Mesendoderm (in vitro differentiated cells): ENCODE data around the gene HADH.

Experiments used
- DNase-seq: peaks from one replicate; pipeline ENCODE4 v3.0.0; 2013
- H2AK5ac ChIP-seq: 2 replicates; pipeline ENCODE4 v1.6.1; 2013; ENCODE audit warnings: low read length, inconsistent platforms
- H2BK120ac ChIP-seq: 2 replicates; pipeline ENCODE4 v1.6.1; 2013; ENCODE audit warnings: low read depth, mild to moderate bottlenecking, low read length, moderate library complexity, mixed read lengths
- H2BK15ac ChIP-seq: replicated peaks from 2 replicates; pipeline ENCODE4 v1.6.1; 2013; ENCODE audit warnings: low read depth, mild to moderate bottlenecking, moderate library complexity
- H2BK5ac ChIP-seq: 2 replicates; pipeline ENCODE4 v1.6.1; 2013; ENCODE audit warnings: low read length, inconsistent platforms
- H3K18ac ChIP-seq: 2 replicates; pipeline ENCODE4 v1.6.1; 2013; ENCODE audit warnings: mild to moderate bottlenecking, low read length, mixed read lengths
- H3K23ac ChIP-seq: one replicate; pipeline ENCODE4 v1.6.1; 2013; ENCODE audit warnings: low read length
- H3K27ac ChIP-seq: 2 replicates; pipeline ENCODE4 v1.5.1; 2013; ENCODE audit warnings: low read depth, mild to moderate bottlenecking, inconsistent platforms, low read length, moderate library complexity
- H3K27me3 ChIP-seq: 2 replicates; pipeline ENCODE4 v1.6.1; 2013; ENCODE audit warnings: low read length, control low read depth, mild to moderate bottlenecking, inconsistent platforms; ENCODE audit not compliant: insufficient read depth, poor library complexity
- H3K36me3 ChIP-seq: 2 replicates; pipeline ENCODE4 v1.6.1; 2013; ENCODE audit warnings: low read length, inconsistent platforms; ENCODE audit not compliant: control insufficient read depth, insufficient read depth
- H3K4ac ChIP-seq: one replicate; pipeline ENCODE4 v1.6.1; 2013; ENCODE audit warnings: low read depth, mild to moderate bottlenecking, low read length, moderate library complexity
- H3K4me1 ChIP-seq: 2 replicates; pipeline ENCODE4 v1.6.1; 2013; ENCODE audit warnings: low read depth, low read length, inconsistent platforms; ENCODE audit not compliant: control insufficient read depth
- H3K4me2 ChIP-seq: 2 replicates; pipeline ENCODE4 v1.6.1; 2013; ENCODE audit warnings: low read length
- H3K4me3 ChIP-seq: 2 replicates; pipeline ENCODE4 v1.5.1; 2013; ENCODE audit warnings: mild to moderate bottlenecking, low read length
- H3K56ac ChIP-seq: one replicate; pipeline ENCODE4 v1.6.1; 2013; ENCODE audit warnings: low read length
- H3K79me1 ChIP-seq: 2 replicates; pipeline ENCODE4 v1.6.1; 2013; ENCODE audit warnings: low read length, inconsistent platforms
- H3K79me2 ChIP-seq: 2 replicates; pipeline ENCODE4 v1.6.1; 2013; ENCODE audit warnings: mild to moderate bottlenecking, low read length; ENCODE audit not compliant: control insufficient read depth, insufficient read depth
- H3K9ac ChIP-seq: 2 replicates; pipeline ENCODE4 v1.6.1; 2013; ENCODE audit warnings: low read length, inconsistent platforms
- H4K5ac ChIP-seq: one replicate; pipeline ENCODE4 v1.6.1; 2013; ENCODE audit warnings: low read length
- H4K8ac ChIP-seq: one replicate; pipeline ENCODE4 v1.6.1; 2013; ENCODE audit warnings: low read depth, mild to moderate bottlenecking, control low read depth, low read length, moderate library complexity
- WGBS: extraction: QIAGEN DNeasy Blood & Tissue Kit; methylation state at CpG from one replicate; pipeline ENCODE4 v1.1.7; 2013; ENCODE audit warnings: low lambda C conversion rate, missing lambda C conversion rate; ENCODE audit not compliant: insufficient coverage; ENCODE audit errors: extremely low coverage; 5-methylcytosine and 5-hydroxymethylcytosine counted together

The HADH gene

GRCh38 chr4:108013955-108014354 is 24.3 kb downstream of the HADH start:
- peaks cover 1% of the 10 kb centered on the region for H3K36me3 ChIP-seq
- no peak overlapping the region for H4K8ac ChIP-seq
- no peak overlapping the region for H3K18ac ChIP-seq
- H2AK5ac ChIP-seq: no peak overlapping the region
- no peak overlapping the region for H2BK15ac ChIP-seq
- no peak overlapping the region for H3K4me2 ChIP-seq
- no peak overlapping the region for H3K23ac ChIP-seq
- WGBS: no CpG with 5 or more reads among the region's 5 CpGs
- H3K4me1 ChIP-seq: no peaks in the 10 kb centered on the region
- no peaks in the 10 kb centered on the region for H3K79me2 ChIP-seq
- H3K27ac ChIP-seq: no peak overlapping the region
- H3K4me3 ChIP-seq: no peak overlapping the region
- no peak overlapping the region for H3K56ac ChIP-seq
- no peak overlapping the region for H2BK5ac ChIP-seq
- no peak overlapping the region for H4K5ac ChIP-seq
- H3K4ac ChIP-seq: no peak overlapping the region
- no peak overlapping the region for H3K9ac ChIP-seq
- no peaks in the 10 kb centered on the region for H3K79me1 ChIP-seq
- no peak for DNase-seq
- no peaks in the 10 kb centered on the region for H3K27me3 ChIP-seq
- no peak overlapping the region for H2BK120ac ChIP-seq

- Histone ChIP-seq H2BK120ac (no peak overlapping the region), H3K4me1 (peaks cover 3% of the 10 kb centered on the region), H3K9ac (no peak overlapping the region), H4K8ac (no peak overlapping the region), H3K27ac (no peak overlapping the region), H2BK15ac (no peak overlapping the region), H3K27me3 (no peaks in the 10 kb centered on the region), H2AK5ac (no peak overlapping the region), H3K36me3 (peaks cover 2% of the 10 kb centered on the region), H3K18ac (no peak overlapping the region), H3K79me1 (no peaks in the 10 kb centered on the region), H2BK5ac (no peak overlapping the region), H3K4me3 (no peak overlapping the region), H4K5ac (no peak overlapping the region), H3K23ac (no peak overlapping the region), H3K4ac (no peak overlapping the region), H3K4me2 (no peak overlapping the region), H3K79me2 (no peaks in the 10 kb centered on the region), H3K56ac (no peak overlapping the region)
- no CpG with 5 or more reads among the region's 8 CpGs for WGBS
- peak; percentile 81 for DNase-seq
Measured at GRCh38 chr4:108018040-108018883, 28.6 kb downstream of the HADH start.

GRCh38 chr4:108018884-108019187 is 29.1 kb downstream of the HADH start:
- H3K36me3 ChIP-seq: peaks cover 4% of the 10 kb centered on the region
- no peak overlapping the region for H3K18ac ChIP-seq
- no peak overlapping the region for H3K27ac ChIP-seq
- no peak overlapping the region for H2BK15ac ChIP-seq
- no peak overlapping the region for H2AK5ac ChIP-seq
- WGBS: no CpG with 5 or more reads among the region's 2 CpGs
- no peak overlapping the region for H4K8ac ChIP-seq
- DNase-seq: no peak
- H3K4me3 ChIP-seq: no peak overlapping the region
- H3K9ac ChIP-seq: no peak overlapping the region
- H3K4me1 ChIP-seq: peaks cover 3% of the 10 kb centered on the region
- no peak overlapping the region for H3K56ac ChIP-seq
- H3K79me1 ChIP-seq: no peaks in the 10 kb centered on the region
- no peaks in the 10 kb centered on the region for H3K79me2 ChIP-seq
- no peak overlapping the region for H2BK120ac ChIP-seq
- no peak overlapping the region for H3K4ac ChIP-seq
- H3K23ac ChIP-seq: no peak overlapping the region
- H3K4me2 ChIP-seq: no peak overlapping the region
- no peak overlapping the region for H2BK5ac ChIP-seq
- no peaks in the 10 kb centered on the region for H3K27me3 ChIP-seq
- no peak overlapping the region for H4K5ac ChIP-seq

- H2AK5ac ChIP-seq: no peak overlapping the region
- no peak overlapping the region for H3K56ac ChIP-seq
- no peak overlapping the region for H3K4me3 ChIP-seq
- H2BK120ac ChIP-seq: no peak overlapping the region
- H3K79me2 ChIP-seq: no peaks in the 10 kb centered on the region
- H2BK5ac ChIP-seq: no peak overlapping the region
- H4K8ac ChIP-seq: no peak overlapping the region
- no peak overlapping the region for H3K27ac ChIP-seq
- DNase-seq: no peak
- no peak overlapping the region for H3K18ac ChIP-seq
- no peak overlapping the region for H4K5ac ChIP-seq
- H3K4ac ChIP-seq: no peak overlapping the region
- 100% methylated on average over 1 of the region's 5 CpGs for WGBS
- H3K36me3 ChIP-seq: peaks cover 12% of the 10 kb centered on the region
- no peaks in the 10 kb centered on the region for H3K79me1 ChIP-seq
- H3K9ac ChIP-seq: no peak overlapping the region
- peaks cover 3% of the 10 kb centered on the region for H3K4me1 ChIP-seq
- no peak overlapping the region for H3K23ac ChIP-seq
- H3K27me3 ChIP-seq: no peaks in the 10 kb centered on the region
- no peak overlapping the region for H3K4me2 ChIP-seq
- no peak overlapping the region for H2BK15ac ChIP-seq
Measured at GRCh38 chr4:108024085-108024877, 34.6 kb downstream of the HADH start.

GRCh38 chr4:108024878-108025165 is 35.1 kb downstream of the HADH start:
- H3K27me3 ChIP-seq: no peaks in the 10 kb centered on the region
- H4K5ac ChIP-seq: no peak overlapping the region
- H3K79me2 ChIP-seq: no peaks in the 10 kb centered on the region
- H2BK120ac ChIP-seq: no peak overlapping the region
- H3K79me1 ChIP-seq: no peaks in the 10 kb centered on the region
- no peak overlapping the region for H3K23ac ChIP-seq
- H2AK5ac ChIP-seq: no peak overlapping the region
- H3K18ac ChIP-seq: no peak overlapping the region
- H3K56ac ChIP-seq: no peak overlapping the region
- H4K8ac ChIP-seq: no peak overlapping the region
- peaks cover 3% of the 10 kb centered on the region for H3K4me1 ChIP-seq
- H2BK5ac ChIP-seq: no peak overlapping the region
- no peak overlapping the region for H3K4me3 ChIP-seq
- no peak overlapping the region for H3K4ac ChIP-seq
- no peak overlapping the region for H3K27ac ChIP-seq
- no peak for DNase-seq
- H3K4me2 ChIP-seq: no peak overlapping the region
- no peak overlapping the region for H3K9ac ChIP-seq
- no peak overlapping the region for H2BK15ac ChIP-seq
- peaks cover 11% of the 10 kb centered on the region for H3K36me3 ChIP-seq
